RKO (cell line): ENCODE results near the gene MVP.
"Not testable (repeated sequence)": the region's sequence is repeated elsewhere in the genome, so short reads cannot be mapped to it uniquely, and the experiment has no call there.

ENCODE experiments used
- DNase-seq: peaks from one replicate; pipeline ENCODE4 v3.0.0-alpha.2; 2016; ENCODE audit warnings: low spot score

Gene MVP

GRCh38 chr16:29871822-29872546 lies 51.7 kb downstream of the MVP start:
- DNase-seq = no peak

GRCh38 chr16:29873319-29873718 lies 53.1 kb downstream of the MVP start:
- DNase-seq = no peak

- DNase-seq = no peak
Observed at GRCh38 chr16:29875206-29875605, 54.9 kb downstream of the MVP start.

GRCh38 chr16:29876217-29876593 lies 55.9 kb downstream of the MVP start:
- DNase-seq = no peak

GRCh38 chr16:29876594-29877249 lies 56.5 kb downstream of the MVP start:
- no peak for DNase-seq

GRCh38 chr16:29877266-29877961 lies 57.2 kb downstream of the MVP start:
- peak; percentile 38 for DNase-seq

- no peak for DNase-seq
Observed at GRCh38 chr16:29878172-29878571, 57.9 kb downstream of the MVP start.

GRCh38 chr16:29881050-29881449 lies 60.8 kb downstream of the MVP start:
- DNase-seq = no peak

GRCh38 chr16:29883987-29884386 lies 63.7 kb downstream of the MVP start:
- DNase-seq = no peak

GRCh38 chr16:29889372-29889771 lies 69.1 kb downstream of the MVP start:
- DNase-seq = not testable (repeated sequence)

- no peak for DNase-seq
Observed at GRCh38 chr16:29891525-29892457, 71.5 kb downstream of the MVP start.

- DNase-seq = no peak
Observed at GRCh38 chr16:29892458-29892813, 72.2 kb downstream of the MVP start.

GRCh38 chr16:29893553-29893952 lies 73.3 kb downstream of the MVP start:
- no peak for DNase-seq

- no peak for DNase-seq
Observed at GRCh38 chr16:29894352-29894751, 74.1 kb downstream of the MVP start.

- no peak for DNase-seq
Observed at GRCh38 chr16:29896841-29897240, 76.6 kb downstream of the MVP start.

GRCh38 chr16:29897333-29897732 lies 77.1 kb downstream of the MVP start:
- no peak for DNase-seq
